NCI-H748 (cell line): ENCODE data around the gene ACTR5.

Experiments
- DNase-seq: peaks from one replicate; lab custom pipeline; 2025; ENCODE audit not compliant: unreplicated experiment; lab: John Stamatoyannopoulos, UW

ACTR5 gene

DNA sequence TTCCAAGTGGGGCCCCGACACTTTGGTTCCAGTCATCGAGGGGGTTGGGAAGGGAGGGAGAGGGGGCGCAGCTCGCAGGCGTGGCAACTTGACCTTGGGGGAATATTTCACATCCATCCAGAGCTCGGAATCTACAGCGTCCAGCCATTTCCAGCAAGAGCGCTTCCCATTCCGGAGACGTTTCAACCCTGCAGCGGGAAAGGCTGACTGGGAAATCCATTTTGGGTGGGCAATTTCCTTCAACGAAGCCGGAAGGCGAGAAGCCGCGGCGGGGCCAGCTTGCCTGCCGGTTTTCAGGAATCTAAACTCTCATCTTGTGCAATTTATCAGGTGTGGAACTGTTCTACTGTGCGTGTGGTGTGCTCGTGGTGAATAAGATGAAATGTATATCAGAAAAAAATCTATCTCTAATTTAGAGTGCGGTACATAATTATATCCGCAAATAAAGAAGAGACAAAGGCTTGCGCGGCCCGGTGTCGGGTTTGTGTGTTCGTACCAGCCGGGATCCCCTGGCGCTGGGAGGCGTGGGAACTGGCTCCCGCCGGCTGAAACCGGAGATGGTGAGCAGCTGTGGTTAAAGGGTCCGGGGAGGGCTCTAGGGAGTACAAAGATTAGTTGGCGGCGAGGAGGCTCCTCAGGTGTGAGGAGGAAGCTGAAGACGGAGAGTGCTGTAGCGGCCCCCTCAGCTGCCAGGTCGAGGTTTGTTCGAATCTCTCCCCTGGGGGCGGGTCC, 19.2 kb upstream of the ACTR5 start:
- DNase-seq, result peak; percentile 76

DNA sequence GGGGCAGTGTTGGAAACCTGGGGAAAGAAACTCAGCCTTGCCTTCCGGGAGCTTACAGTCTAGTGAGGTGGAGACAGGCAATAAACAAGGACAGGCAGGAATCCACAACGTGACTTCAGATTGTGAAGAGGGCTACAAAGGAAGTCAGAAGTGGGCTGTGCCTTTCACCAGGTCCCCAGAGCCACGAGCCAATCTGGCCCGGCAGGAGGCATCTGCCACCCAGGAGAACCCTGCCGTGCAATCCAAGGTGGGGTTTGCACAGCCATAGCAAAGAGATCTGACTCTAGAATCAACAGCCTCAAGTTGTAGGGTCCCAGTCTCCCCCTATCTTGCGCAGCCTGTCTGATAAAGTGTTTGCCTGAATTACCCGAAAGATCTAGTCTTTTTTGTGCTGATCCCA, 18.5 kb upstream of the ACTR5 start:
- DNase-seq, result no peak

DNA sequence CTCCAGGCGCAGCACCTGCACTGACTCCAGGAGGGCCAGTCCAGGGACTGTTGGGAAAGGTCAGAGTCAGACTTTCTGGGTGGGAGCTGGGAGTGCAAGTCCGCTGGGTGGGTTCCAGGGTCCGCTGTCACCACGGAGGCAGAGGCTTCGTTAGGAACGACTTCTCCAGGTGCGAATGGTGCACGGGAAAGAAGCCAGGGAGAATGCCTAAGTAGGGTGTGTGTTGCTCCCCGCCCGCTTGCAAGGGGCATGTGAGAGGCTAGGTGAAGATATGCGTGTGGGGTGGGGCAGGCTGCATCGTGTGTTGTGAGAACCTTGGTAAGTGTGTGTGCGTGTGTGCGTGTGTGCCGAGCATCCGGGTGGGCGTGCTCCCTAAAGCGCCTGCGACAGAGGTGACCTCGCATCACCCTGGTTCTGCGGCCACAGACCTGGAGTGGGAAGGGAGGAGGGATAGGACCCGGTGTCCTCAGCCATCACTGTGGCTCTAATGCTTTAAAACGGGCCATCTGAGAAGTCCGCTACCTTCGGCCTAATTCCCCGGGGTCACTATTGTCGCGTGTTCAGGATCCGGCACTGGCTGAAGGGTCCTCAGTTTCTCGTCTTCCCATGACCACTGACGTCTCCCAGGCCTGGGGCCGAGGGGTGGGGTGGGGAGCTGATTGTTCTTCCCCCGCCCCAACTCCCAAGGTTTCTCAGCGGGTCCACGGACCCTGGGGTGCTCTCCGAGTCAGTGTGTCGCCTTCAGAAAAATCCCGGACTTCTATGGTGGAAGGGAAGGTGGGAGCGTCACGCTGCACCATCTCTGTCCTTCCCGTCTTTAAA, 17.9 kb upstream of the ACTR5 start:
- DNase-seq, result no peak

DNA sequence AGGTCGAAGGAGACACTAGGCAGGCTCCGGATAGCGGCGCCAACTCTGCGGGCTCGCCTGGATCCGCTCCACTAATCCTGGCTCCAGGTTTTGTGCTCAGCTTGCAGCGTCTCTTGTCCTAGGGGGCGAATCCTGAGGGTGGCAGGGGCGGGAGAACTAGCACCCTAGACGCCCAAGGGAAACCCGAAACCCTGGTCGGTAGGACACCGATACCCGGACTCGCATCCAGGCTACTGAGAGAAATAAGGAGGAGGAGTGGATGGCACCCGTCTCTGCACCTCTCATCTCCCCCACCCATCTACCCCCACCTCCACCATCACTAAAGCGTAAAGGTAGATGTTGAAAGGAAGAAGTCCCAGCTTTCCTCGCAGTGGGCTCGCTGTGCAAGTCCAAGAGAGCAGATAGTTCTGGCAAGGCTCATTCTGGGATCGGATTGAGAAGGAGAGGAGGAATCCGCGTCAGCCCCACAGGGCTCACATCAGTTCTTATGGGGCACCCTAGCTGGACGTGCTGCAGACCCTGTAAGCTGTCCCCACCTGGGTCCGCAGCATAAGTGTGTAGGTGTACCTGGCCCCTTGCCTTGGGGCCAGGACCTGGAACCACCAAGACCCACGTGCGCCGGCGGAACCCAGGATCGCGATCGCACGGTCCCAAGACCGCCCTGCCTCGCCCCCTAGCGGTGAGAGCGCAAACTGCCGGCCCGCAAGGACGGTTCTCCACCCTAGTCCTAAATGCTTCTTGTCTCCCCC, 17.1 kb upstream of the ACTR5 start:
- peak; percentile 60 for DNase-seq

DNA sequence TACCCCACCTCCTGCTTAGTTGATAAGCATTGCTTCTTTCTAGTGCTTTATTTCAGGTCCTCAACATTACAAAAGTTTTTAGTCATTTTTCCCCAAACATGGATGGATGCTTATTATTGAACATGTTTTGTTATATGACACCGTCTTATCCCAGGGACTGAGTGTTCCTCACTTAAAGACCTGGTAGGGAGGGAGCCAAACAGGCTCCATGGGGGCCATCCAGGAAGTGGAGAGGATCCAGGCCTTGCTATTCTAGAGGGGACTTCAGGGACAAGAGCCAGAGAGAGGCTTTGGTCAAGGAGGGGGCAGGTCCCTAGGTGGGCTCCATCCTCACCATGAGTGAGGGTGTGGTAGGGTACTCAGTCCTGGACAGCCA, 16.5 kb upstream of the ACTR5 start:
- DNase-seq, result no peak

DNA sequence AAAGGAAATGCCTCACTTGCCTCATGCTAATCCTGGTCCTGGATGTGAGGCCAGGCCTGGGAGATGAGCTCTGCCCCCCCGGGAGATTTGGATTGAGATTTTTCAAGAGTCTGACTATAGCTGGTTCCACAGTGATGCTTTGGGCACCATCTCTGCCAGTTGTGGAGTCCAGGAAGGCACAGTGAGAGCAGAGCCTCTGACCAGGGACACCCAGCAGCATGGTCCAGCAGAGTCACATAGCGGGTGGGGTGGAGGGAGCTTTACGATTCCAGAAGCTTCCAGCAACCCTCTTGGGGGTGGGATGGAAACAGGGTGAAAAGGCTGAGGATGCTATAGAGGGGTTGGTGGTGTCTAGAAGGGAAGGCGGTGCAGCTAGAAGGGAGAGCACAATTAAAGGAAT, 15.3 kb upstream of the ACTR5 start:
- no peak for DNase-seq

DNA sequence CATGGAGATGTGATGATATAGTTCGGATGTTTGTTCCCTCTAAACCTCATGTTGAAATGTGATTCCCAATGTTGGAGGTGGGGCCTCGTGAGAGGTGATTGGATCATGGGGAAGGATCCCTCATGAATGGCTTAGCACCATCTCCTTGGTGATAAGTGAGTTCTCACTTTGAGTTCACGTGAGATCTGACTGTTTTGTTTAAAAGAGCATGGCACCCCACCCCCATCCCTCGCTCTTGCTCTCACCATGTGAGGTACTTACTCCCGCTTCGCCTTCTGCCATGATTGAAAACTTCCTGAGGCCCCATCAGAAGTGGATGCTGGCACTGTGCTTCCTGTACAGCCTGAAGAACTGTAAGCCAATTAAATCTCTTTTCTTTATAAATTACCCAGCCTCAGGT, 13.1 kb upstream of the ACTR5 start:
- peak; percentile 33 for DNase-seq

DNA sequence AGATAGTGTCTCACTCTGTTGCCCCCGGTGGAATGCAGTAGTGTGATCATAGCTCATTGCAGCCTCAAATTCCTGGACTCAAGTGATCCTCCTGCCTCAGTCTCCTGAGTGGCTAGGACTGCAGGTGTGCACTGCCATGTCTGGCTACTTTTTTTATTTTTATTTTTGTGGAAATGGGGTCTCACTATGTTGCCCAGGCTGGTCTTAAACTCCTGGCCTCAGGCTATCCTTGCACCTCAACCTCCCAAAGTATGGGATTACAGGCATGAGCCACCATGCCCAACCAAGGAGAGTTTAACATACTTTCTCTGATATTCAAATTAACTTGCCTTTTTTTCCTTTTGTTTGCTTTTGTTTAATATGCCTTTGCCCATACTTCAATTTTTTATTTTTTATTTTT, 10.4 kb upstream of the ACTR5 start:
- no peak for DNase-seq

DNA sequence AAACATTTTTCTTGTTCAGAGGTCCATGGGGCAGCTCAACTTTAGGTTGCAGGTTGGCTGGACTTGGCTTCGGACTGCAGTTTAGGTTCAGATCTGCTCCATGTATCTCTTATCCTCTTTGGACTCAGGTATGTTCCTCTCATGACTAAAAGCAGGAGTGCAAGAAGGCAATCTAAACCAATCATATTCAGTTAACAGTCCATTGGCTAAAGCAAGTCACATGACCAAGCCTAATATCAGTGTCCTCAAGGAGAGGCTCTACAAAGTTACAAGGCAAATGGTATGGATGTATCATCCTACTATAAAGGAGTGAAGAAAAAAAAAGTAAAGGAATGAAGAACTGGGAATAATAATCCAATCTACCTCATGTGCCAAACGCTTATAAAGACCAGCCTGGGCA, 2.5 kb upstream of the ACTR5 start:
- DNase-seq, result no peak

DNA sequence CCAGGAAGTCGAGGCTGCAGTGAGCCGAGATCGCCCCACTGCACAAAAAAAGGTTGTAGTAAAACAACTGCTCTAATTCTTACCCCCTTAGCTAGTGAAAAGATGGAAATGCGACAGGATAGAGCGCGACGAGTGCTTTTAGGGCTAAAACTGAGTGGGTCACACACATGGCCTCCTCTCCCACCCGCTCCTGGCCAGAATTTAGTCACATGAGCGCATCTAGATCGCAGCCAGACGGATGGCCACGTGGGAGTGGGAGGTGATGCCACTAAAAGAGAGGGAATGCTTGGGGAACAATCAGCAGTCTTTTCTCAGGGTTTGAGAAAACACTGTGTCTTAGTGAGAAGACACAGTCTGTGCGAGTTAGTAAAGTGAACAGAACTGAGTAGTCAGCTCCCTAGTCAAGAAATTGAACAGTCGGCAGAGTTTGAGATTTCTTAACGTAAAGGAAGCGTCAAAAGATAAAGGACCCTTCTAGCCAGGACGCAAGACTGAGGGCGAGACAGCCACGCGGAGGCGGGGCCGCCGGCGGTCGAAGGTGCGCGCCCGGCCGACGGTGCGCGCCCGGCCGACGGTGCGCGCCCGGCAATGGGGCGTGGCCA, 664 bp upstream of the ACTR5 start:
- peak; percentile 54 for DNase-seq

DNA sequence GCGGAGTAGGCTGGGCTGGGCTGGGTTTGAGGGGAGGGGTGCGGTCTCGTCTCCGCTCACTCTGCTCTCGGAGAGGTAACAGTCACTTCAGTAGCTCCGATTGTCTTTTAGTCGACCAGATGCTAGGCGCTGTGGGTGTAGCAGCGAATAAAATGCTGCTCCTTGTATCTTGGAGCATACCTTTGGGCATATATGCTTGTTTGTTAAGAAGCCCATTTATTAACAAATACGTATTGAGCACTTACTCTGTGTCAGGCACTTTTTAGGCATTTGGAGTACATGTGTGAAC, 545 bp downstream of the ACTR5 start:
- DNase-seq, result no peak

DNA sequence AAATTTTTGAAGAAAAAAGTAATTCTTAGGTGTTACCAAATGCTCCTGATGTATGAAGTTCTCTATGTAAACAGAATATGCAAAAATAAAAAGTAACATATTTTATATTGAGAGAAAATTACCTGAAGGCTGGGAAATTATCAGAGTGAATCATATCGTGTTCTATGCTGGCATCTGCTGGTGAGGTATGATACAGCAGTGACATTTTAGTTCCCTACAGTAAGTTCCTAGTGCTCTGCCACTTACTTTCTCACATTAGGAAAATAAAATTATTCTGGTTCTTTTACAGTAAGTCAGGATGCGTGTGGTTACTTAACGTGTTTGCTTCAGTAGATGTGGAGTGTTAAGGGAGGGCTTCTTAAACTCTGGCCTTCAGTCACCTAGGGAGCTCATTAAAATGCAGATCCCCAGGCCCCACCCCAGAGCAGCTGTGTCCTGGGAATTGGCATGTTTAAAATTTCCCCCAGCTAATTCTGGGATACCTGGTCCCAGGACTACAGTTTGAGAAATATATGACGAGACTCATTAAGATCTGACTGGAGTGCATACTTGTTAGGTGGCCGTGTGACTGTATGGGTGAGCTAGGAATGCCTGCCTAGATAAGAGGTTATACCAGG, 3.2 kb downstream of the ACTR5 start:
- DNase-seq, result peak; percentile 24

DNA sequence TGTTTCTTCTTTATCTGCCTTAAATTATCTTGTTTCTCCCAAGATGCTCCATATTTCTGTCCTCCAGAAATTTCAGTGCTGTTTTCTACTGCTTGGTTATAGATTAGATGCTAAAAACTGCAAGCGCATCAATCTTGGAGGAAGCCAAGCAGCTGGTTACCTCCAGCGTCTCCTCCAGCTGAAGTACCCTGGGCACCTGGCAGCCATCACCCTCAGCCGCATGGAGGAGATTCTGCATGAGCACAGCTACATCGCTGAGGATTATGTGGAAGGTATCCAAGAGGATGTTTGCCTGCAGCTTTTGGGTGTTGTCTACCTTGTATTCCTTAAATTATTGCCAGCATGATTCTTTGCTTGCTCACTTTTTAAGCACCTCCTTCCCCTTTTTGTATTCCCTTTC, 3.8 kb downstream of the ACTR5 start:
- DNase-seq, result no peak

DNA sequence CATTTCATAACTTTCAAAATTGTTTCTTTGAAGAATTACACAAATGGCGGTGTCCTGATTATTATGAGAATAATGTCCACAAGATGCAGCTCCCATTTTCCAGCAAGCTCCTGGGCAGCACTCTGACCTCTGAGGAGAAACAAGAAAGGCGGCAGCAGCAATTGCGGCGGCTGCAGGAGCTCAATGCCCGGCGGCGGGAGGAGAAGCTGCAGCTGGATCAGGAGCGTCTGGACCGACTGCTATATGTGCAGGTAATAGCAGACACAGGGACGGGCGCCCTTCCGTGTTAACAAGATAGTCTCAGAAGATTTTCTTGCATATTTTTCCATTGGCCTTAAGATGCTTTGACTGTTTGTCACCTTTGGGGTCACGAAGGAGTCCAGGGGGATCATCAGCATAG, 6.7 kb downstream of the ACTR5 start:
- DNase-seq, result no peak

DNA sequence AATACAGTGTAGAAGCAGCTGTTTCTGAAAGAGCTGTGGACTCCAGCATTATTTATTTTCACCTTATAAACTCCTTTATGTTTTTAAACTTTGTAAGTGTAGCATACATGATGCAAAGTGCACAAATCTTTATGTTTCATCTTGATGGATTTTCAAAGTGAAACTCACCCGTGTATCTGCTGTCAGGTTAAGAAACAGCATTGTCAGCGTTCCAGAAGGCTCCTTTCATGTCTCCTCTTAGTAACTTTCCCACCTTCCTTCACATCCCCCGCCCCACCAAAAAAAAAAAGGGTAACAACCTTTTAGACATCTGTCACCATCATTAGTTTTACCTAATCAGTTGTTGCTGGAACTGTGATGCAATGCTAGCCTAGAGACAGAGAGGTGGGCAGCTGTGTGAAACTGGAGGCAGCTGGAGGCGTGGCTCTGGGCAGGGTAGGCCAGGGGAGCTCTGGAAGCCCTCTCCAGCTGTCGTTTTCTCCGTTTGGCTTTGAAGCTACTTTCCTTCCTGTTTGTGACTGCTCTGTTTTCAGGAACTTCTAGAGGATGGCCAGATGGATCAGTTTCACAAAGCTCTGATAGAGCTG, 7.2 kb downstream of the ACTR5 start:
- DNase-seq, result no peak

DNA sequence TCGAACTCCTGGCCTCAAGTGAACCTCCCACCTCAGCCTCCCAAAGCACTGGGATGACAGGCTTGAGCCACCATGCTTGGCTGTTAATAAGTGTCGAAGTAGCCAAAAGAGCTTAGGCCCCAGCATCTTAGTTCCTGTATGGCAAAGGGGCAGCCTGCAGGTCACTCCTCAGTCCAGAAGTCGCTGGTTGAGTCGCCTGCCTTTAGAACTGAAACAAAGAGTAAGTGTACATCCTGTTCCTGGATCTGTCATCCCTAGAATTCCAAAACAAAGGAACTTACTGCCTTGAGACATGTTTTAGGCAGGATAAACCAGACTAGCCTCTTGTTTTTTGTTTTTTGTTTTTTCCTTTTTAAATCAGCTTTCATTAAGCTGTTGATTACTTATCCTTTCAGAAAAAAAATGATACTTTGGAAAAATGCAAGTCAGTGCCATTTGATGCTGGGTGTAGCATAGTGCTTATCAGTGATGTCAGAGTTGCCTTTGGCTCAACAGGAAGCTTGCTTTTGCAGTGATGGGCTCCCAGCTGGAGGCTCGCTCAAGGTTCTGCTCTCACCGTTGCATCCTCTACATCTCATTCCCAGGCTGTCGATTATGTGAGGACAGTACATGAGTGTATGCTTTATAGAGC, 9.0 kb downstream of the ACTR5 start:
- DNase-seq, result no peak

DNA sequence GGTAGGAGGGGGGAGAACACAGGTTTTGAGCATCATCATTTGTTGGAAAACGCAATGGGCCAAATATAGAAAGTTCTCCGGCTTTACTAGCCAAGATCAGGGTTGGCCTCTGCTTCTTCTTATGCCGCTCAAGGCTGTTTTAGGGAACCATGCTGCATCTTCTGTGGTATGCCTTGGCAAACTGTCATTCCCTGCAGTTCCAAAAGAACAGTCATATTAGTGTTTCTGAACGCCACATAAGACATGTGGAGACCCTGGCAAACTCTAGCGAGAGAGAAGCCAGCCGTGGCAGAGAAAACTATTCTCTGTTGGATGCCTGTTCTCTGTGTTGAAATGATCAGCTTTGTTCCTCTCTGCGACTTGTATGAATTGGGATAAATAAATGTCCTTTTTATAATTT, 10.8 kb downstream of the ACTR5 start:
- DNase-seq, result no peak

DNA sequence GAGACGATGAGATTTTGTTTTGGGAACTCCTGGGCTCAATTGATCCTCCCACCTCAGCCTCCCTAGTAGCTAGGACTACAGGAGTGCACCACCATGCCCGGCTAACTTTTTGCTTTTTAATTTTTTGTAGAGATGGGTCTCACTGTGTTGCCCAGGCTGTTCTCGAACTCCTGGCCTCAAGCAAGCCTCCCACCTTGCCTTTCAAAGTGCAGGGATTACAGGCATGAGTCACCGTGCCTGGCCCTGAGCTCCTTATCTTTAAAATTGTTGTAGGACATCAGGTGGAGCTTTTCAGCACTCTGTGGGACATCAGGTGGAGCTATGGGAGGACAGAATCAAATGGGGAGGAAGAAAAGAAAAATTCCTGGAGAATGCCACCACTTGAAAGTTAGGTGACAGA, 12.7 kb downstream of the ACTR5 start:
- no peak for DNase-seq

DNA sequence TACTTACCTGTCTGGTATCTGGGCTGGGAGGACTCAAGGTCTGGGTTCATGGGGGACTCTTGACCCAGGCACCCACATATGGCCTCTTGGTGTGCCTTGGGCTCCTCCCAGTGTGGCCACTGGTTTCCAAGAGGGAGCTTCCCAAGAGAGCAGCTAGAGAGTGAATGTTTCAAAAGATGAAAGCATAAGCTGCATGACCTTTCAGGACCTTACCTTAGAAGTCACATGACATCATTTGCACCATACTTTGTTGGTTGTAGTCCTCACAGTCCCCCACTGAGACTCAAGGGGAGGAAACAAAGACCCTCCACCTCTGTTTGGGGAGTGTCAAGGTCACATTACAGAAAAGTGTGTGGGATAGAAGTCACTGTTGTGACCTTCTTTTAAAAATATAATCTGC, 13.9 kb downstream of the ACTR5 start:
- DNase-seq, result no peak

DNA sequence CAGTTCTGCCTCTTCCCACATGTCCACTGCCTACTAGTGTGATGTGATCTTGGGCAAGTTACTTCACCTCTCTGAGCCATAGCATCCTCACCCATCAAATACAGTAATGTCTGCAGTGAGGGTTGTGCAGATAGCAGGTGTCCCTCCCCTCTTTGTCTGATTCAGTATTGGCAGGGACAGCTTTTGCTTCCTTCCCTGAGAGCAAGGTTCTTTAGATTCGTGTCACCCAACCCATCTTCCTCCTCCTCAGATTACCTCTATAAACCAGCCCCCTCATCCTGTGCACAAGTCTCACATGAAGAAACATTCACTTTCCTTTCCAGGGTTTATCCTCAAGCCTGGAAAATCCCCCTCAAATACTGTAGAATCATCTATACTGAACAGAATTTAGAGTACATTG, 15.4 kb downstream of the ACTR5 start:
- no peak for DNase-seq
